Lower leg skin (tissue), 4 donors: Measurements from ENCODE around the gene CTSA. TPM values are rescaled to one million over a fixed set of nuclear protein-coding genes. Genes with fewer than 3 reads are reported as not detected.

Source experiments
- DNase-seq, 2 donors: peaks; one replicate each; pipeline ENCODE4 v3.0.0-alpha.2; 2019; ENCODE audit warnings: low spot score in 2 of 2
- H3K4me3 ChIP-seq: fragments of 200-600 bp; sonication (generic); 2 replicates; pipeline ENCODE4 v1.5.1; 2017; ENCODE audit warnings: mild to moderate bottlenecking, low read depth; ENCODE audit not compliant: poor library complexity, severe bottlenecking
- POLR2A ChIP-seq, 2 donors: fragments of 450-650 bp; IDR thresholded peaks; one replicate each; pipeline ENCODE4 v1.6.1; 2016 to 2017; ENCODE audit warnings: antibody characterized with exemption in 2 of 2, mild to moderate bottlenecking in 1 of 2, moderate library complexity in 1 of 2
- WGBS, 2 donors: methylation state at CpG; one replicate each; pipeline ENCODE4 v1.1.5; 2018; 5-methylcytosine and 5-hydroxymethylcytosine counted together
- intact Hi-C: fragments of 100-400 bp; cut with DNase I; formaldehyde crosslinking; loops from one replicate; pipeline ENCODE4 v1.15.0; 2023; ENCODE audit warnings: low total_unique reads
- total RNA-seq, 4 donors: library from RNA; depleted of rRNA; stranded (reverse); fragments of >200 nt; gene quantifications; one replicate each; pipeline ENCODE4 v1.1.0, GENCODE V29; 2016
- TF ChIP-seq, protein P1 (sequence below), 3 donors: fragments of 450-650 bp; IDR thresholded peaks; one replicate each; pipeline ENCODE4 v1.5.1; 2016; ENCODE audit warnings: antibody characterized with exemption in 3 of 3, mild to moderate bottlenecking in 3 of 3, moderate library complexity in 2 of 3

CTSA gene
- total RNA-seq, 4 donors from 2014 or later: 89.1 to 122 (median 111) TPM

DNA sequence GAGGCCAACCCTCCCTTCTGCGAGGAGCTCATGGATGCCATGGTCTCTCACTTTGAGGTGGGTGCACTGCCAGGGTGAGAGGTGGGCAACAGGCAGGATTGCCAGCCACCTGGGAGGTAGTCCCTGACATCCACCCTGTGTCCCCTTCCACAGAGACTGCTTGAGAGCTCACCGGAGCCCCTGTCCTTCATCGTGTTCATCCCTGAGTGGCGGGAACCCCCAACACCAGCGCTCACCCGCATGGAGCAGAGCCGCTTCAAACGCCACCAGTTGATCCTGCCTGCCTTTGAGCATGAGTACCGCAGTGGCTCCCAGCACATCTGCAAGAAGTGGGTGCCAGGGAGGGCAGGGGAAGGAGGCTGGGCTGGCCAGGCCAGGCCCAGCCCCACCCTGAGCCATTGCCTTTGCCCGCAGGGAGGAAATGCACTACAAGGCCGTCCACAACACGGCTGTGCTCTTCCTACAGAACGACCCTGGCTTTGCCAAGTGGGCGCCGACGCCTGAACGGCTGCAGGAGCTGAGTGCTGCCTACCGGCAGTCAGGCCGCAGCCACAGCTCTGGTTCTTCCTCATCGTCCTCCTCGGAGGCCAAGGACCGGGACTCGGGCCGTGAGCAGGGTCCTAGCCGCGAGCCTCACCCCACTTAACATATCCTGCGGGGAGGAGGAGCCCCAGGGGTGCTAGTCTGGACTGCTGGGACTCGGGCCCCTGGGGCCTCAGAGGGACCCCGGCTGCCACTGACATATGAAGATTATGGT is 56.2 kb downstream of the CTSA start:
- no peak overlapping the region for H3K4me3 ChIP-seq
- WGBS, 2 donors: 81 to 86% methylated on average over 25 to 26 of the region's 29 CpGs
- intact Hi-C loops: no loop called here
- DNase-seq: peak in 1 of 2 donors; percentile 82
- TF ChIP-seq POLR2A (IDR thresholded peaks at IDR 0.05): no peak
- TF ChIP-seq, protein P1, sequence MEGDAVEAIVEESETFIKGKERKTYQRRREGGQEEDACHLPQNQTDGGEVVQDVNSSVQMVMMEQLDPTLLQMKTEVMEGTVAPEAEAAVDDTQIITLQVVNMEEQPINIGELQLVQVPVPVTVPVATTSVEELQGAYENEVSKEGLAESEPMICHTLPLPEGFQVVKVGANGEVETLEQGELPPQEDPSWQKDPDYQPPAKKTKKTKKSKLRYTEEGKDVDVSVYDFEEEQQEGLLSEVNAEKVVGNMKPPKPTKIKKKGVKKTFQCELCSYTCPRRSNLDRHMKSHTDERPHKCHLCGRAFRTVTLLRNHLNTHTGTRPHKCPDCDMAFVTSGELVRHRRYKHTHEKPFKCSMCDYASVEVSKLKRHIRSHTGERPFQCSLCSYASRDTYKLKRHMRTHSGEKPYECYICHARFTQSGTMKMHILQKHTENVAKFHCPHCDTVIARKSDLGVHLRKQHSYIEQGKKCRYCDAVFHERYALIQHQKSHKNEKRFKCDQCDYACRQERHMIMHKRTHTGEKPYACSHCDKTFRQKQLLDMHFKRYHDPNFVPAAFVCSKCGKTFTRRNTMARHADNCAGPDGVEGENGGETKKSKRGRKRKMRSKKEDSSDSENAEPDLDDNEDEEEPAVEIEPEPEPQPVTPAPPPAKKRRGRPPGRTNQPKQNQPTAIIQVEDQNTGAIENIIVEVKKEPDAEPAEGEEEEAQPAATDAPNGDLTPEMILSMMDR (IDR thresholded peaks at IDR 0.05): no peak

DNA sequence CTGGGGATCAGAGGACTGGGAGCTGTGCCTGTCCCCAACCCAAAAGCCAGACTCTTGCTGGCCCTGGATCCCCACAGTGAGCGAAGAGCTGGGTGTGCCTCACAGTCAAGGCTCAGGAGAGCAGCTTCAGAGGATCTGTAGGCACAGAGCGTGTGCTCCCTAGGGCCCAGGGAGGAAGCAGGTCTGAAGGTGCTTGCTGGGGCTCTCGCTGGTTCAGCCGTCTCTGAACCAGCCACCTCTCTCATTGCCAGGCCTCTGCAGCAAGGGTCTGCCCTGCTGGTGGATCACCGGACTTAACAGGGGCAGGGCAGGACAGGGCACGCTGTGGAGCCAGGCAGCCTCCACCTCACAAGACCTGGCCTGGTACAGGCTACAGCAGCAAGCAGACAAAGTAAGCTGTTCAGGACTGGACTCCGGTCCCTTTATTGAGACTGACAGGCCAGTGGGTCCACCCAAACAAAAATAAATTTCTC is 57.2 kb downstream of the CTSA start:
- intact Hi-C loops: no loop called here
- H3K4me3 ChIP-seq: no peak overlapping the region

More for the DNA sequence above, 57.2 kb downstream of the CTSA start:
- DNase-seq: no peak
- 74 to 89% methylated on average over 3 to 5 of the region's 7 CpGs for WGBS, 2 donors
- no peak for TF ChIP-seq POLR2A (IDR thresholded peaks at IDR 0.05)
- TF ChIP-seq, protein P1 (IDR thresholded peaks at IDR 0.05): no peak

Other genes starting within 250 kb of the CTSA start
- not detected for gene WFDC11, start 221.1 kb upstream of the CTSA start, total RNA-seq
- gene WFDC13, start 189.3 kb upstream of the CTSA start, total RNA-seq: not detected
- 1 to 10 TPM in 1 of 4 donors, under 1 TPM in 1, not detected in 2; 0.54 to 1.9 TPM for gene WFDC10B, start 186.3 kb upstream of the CTSA start, total RNA-seq
- gene SPINT4, start 169.0 kb upstream of the CTSA start, total RNA-seq: not detected
- 10 to 100 TPM in 3 of 4 donors, 1 to 10 TPM in 1; 8.4 to 37.2 (median 21.1) TPM for gene WFDC3, start 99.5 kb upstream of the CTSA start, total RNA-seq
- 10 to 100 TPM; 24.5 to 62.9 (median 43.5) TPM for gene DNTTIP1, start 99.4 kb upstream of the CTSA start, total RNA-seq
- gene UBE2C, start 78.7 kb upstream of the CTSA start, total RNA-seq: 10 to 100 TPM in 2 of 4 donors, 1 to 10 TPM in 2; 1.1 to 24.1 (median 10.2) TPM
- gene TNNC2, start 64.0 kb upstream of the CTSA start, total RNA-seq: 10 to 100 TPM in 1 of 4 donors, 1 to 10 TPM in 2, not detected in 1; 1.4 to 10.7 (median 2.6) TPM
- gene SNX21, start 57.5 kb upstream of the CTSA start, total RNA-seq: 100 to 1,000 TPM; 159 to 236 (median 203) TPM
- 10 to 100 TPM; 57.6 to 84.9 (median 61.4) TPM for gene ACOT8, start 33.9 kb upstream of the CTSA start, total RNA-seq
- gene ZSWIM3, start 33.7 kb upstream of the CTSA start, total RNA-seq: 1 to 10 TPM; 3.7 to 4.6 (median 4.0) TPM
- gene ZSWIM1, start 10.1 kb upstream of the CTSA start, total RNA-seq: 10 to 100 TPM; 10.0 to 16.6 (median 13.5) TPM
- 1 to 10 TPM in 2 of 4 donors, under 1 TPM in 2; 0.59 to 3.6 (median 1.8) TPM for gene SPATA25, start 3.7 kb upstream of the CTSA start, total RNA-seq
- 10 to 100 TPM in 2 of 4 donors, 1 to 10 TPM in 2; 6.5 to 12.9 (median 9.5) TPM for gene NEURL2, start 127 bp upstream of the CTSA start, total RNA-seq
- gene PLTP, start 20.8 kb downstream of the CTSA start, total RNA-seq: 100 to 1,000 TPM in 1 of 4 donors, 10 to 100 TPM in 3; 37.4 to 114 (median 83.2) TPM
- gene PCIF1, start 43.3 kb downstream of the CTSA start, total RNA-seq: 10 to 100 TPM; 34.5 to 63.2 (median 41.3) TPM
- 10 to 100 TPM; 21.6 to 38.6 (median 30.7) TPM for gene ZNF335, start 80.9 kb downstream of the CTSA start, total RNA-seq
- 1 to 10 TPM in 3 of 4 donors, not detected in 1; 1.8 to 7.0 (median 1.9) TPM for gene MMP9, start 117.6 kb downstream of the CTSA start, total RNA-seq
- gene SLC12A5, start 137.9 kb downstream of the CTSA start, total RNA-seq: not detected
- gene NCOA5, start 198.6 kb downstream of the CTSA start, total RNA-seq: 10 to 100 TPM; 27.7 to 51.5 (median 41.2) TPM
- 10 to 100 TPM; 12.0 to 17.5 (median 15.9) TPM for gene CD40, start 227.0 kb downstream of the CTSA start, total RNA-seq